ENCODE measurements around the gene TNFRSF21. TPM values are rescaled to one million over a fixed set of nuclear protein-coding genes. Genes with fewer than 3 reads are reported as not detected.
A peak's percentile ranks its signal among the peaks of the same experiment; 100 is the strongest.
"Not testable (repeated sequence)": the region's sequence is repeated elsewhere in the genome, so short reads cannot be mapped to it uniquely, and the experiment has no call there.

TNFRSF21 gene
- total RNA-seq, 2 experiments from 2014 or later = 0.27 TPM

- H3K4me3 Mint-ChIP-seq = no peak overlapping the region
- H3K36me3 Mint-ChIP-seq (ENCODE audit: low read depth) = no peaks in the 10 kb centered on the region
- H3K4me1 Mint-ChIP-seq = no peaks in the 10 kb centered on the region
- no peak overlapping the region for H3K27ac Mint-ChIP-seq
- ChIA-PET POLR2A (no interaction called here), CTCF (no interaction called here)
- DNase-seq = no peak
- H3K27me3 Mint-ChIP-seq = peaks cover 20% of the 10 kb centered on the region
- H3K9me3 Mint-ChIP-seq = no peaks in the 10 kb centered on the region
Observed at GRCh38 chr6:47342824-47343223, 33.1 kb upstream of the TNFRSF21 start.

GRCh38 chr6:47337519-47337918 is 27.8 kb upstream of the TNFRSF21 start:
- ChIA-PET CTCF (no interaction called here), POLR2A (no interaction called here)
- Mint-ChIP-seq H3K27me3 (peaks cover 28% of the 10 kb centered on the region), H3K4me3 (no peak overlapping the region), H3K27ac (no peak overlapping the region), H3K36me3 (ENCODE audit: low read depth) (no peaks in the 10 kb centered on the region), H3K4me1 (peaks cover 2% of the 10 kb centered on the region), H3K9me3 (no peaks in the 10 kb centered on the region)
- no peak for DNase-seq

GRCh38 chr6:47336334-47336733 is 26.6 kb upstream of the TNFRSF21 start:
- CTCF ChIA-PET = no interaction called here
- Mint-ChIP-seq H3K27me3 (peaks cover 39% of the 10 kb centered on the region), H3K4me3 (no peak overlapping the region), H3K36me3 (ENCODE audit: low read depth) (no peaks in the 10 kb centered on the region), H3K9me3 (no peaks in the 10 kb centered on the region), H3K27ac (no peak overlapping the region), H3K4me1 (peaks cover 2% of the 10 kb centered on the region)
- no peak for DNase-seq
- POLR2A ChIA-PET = no interaction called here

GRCh38 chr6:47335466-47335865 is 25.8 kb upstream of the TNFRSF21 start:
- DNase-seq = no peak
- Mint-ChIP-seq H3K4me3 (no peak overlapping the region), H3K27ac (no peak overlapping the region), H3K4me1 (peaks cover 2% of the 10 kb centered on the region), H3K27me3 (peaks cover 43% of the 10 kb centered on the region), H3K36me3 (ENCODE audit: low read depth) (no peaks in the 10 kb centered on the region), H3K9me3 (no peaks in the 10 kb centered on the region)
- ChIA-PET CTCF (no interaction called here), POLR2A (no interaction called here)

- Mint-ChIP-seq H3K27ac (no peak overlapping the region), H3K36me3 (ENCODE audit: low read depth) (no peaks in the 10 kb centered on the region), H3K27me3 (peaks cover 49% of the 10 kb centered on the region), H3K4me3 (no peak overlapping the region), H3K4me1 (peaks cover 3% of the 10 kb centered on the region), H3K9me3 (peaks cover 3% of the 10 kb centered on the region)
- no peak for DNase-seq
- ChIA-PET POLR2A (no interaction called here), CTCF (no interaction called here)
Observed at GRCh38 chr6:47334334-47334733, 24.6 kb upstream of the TNFRSF21 start.

GRCh38 chr6:47328606-47329005 is 18.9 kb upstream of the TNFRSF21 start:
- POLR2A ChIA-PET; H3K36me3 Mint-ChIP-seq (ENCODE audit: low read depth); H3K4me3 Mint-ChIP-seq; DNase-seq; CTCF ChIA-PET; H3K9me3 Mint-ChIP-seq: not testable (repeated sequence)
- peaks cover 19% of the 10 kb centered on the region for H3K4me1 Mint-ChIP-seq
- peak overlapping the region; percentile 65 for H3K27ac Mint-ChIP-seq
- peaks cover 52% of the 10 kb centered on the region for H3K27me3 Mint-ChIP-seq

GRCh38 chr6:47328139-47328538 is 18.4 kb upstream of the TNFRSF21 start:
- H3K36me3 Mint-ChIP-seq (ENCODE audit: low read depth); POLR2A ChIA-PET; CTCF ChIA-PET; H3K9me3 Mint-ChIP-seq: not testable (repeated sequence)
- Mint-ChIP-seq H3K4me3 (peak overlapping the region; percentile 31), H3K27me3 (peaks cover 51% of the 10 kb centered on the region), H3K4me1 (peaks cover 19% of the 10 kb centered on the region), H3K27ac (peak overlapping the region; percentile 65)
- peak; percentile 43 for DNase-seq

- Mint-ChIP-seq H3K36me3 (ENCODE audit: low read depth) (peaks cover 2% of the 10 kb centered on the region), H3K9me3 (peaks cover 3% of the 10 kb centered on the region), H3K27me3 (peaks cover 34% of the 10 kb centered on the region), H3K27ac (no peak overlapping the region), H3K4me1 (peaks cover 29% of the 10 kb centered on the region), H3K4me3 (no peak overlapping the region)
- POLR2A ChIA-PET = no interaction called here
- CTCF ChIA-PET = interaction anchor here (0.5 kb wide), 1 partner anchor 71 kb away, joined by 3 read pairs; no protein-coding TSS in a partner anchor
- no peak for DNase-seq
Observed at GRCh38 chr6:47323887-47324286, 14.2 kb upstream of the TNFRSF21 start.

GRCh38 chr6:47323321-47323720 is 13.6 kb upstream of the TNFRSF21 start:
- Mint-ChIP-seq H3K36me3 (ENCODE audit: low read depth) (peaks cover 2% of the 10 kb centered on the region), H3K9me3 (peaks cover 3% of the 10 kb centered on the region), H3K4me1 (peaks cover 23% of the 10 kb centered on the region), H3K4me3 (no peak overlapping the region), H3K27me3 (peaks cover 36% of the 10 kb centered on the region), H3K27ac (no peak overlapping the region)
- ChIA-PET POLR2A (no interaction called here), CTCF (no interaction called here)
- DNase-seq = no peak

- peak; percentile 36 for DNase-seq
- ChIA-PET POLR2A (no interaction called here), CTCF (no interaction called here)
- Mint-ChIP-seq H3K27me3 (peaks cover 43% of the 10 kb centered on the region), H3K4me3 (no peak overlapping the region), H3K9me3 (peaks cover 3% of the 10 kb centered on the region), H3K36me3 (ENCODE audit: low read depth) (peaks cover 2% of the 10 kb centered on the region), H3K4me1 (peaks cover 15% of the 10 kb centered on the region), H3K27ac (peak overlapping the region; percentile 73)
Observed at GRCh38 chr6:47321577-47321976, 11.9 kb upstream of the TNFRSF21 start.

GRCh38 chr6:47319867-47320266 is 10.2 kb upstream of the TNFRSF21 start:
- Mint-ChIP-seq H3K27ac (no peak overlapping the region), H3K9me3 (peaks cover 3% of the 10 kb centered on the region), H3K36me3 (ENCODE audit: low read depth) (peaks cover 2% of the 10 kb centered on the region), H3K4me1 (peaks cover 15% of the 10 kb centered on the region), H3K27me3 (peaks cover 34% of the 10 kb centered on the region), H3K4me3 (no peak overlapping the region)
- POLR2A ChIA-PET = no interaction called here
- DNase-seq = no peak
- CTCF ChIA-PET = no interaction called here

GRCh38 chr6:47319382-47319781 is 9.7 kb upstream of the TNFRSF21 start:
- peaks cover 2% of the 10 kb centered on the region for H3K36me3 Mint-ChIP-seq (ENCODE audit: low read depth)
- peaks cover 3% of the 10 kb centered on the region for H3K9me3 Mint-ChIP-seq

GRCh38 chr6:47318236-47318989 is 8.7 kb upstream of the TNFRSF21 start:
- H3K27ac Mint-ChIP-seq = no peak overlapping the region
- ChIA-PET POLR2A (no interaction called here), CTCF (no interaction called here)
- peaks cover 15% of the 10 kb centered on the region for H3K4me1 Mint-ChIP-seq
- DNase-seq = no peak
- H3K4me3 Mint-ChIP-seq = no peak overlapping the region
- H3K27me3 Mint-ChIP-seq = peaks cover 36% of the 10 kb centered on the region
- H3K36me3 Mint-ChIP-seq (ENCODE audit: low read depth) = peaks cover 2% of the 10 kb centered on the region
- H3K9me3 Mint-ChIP-seq = peaks cover 3% of the 10 kb centered on the region

More at GRCh38 chr6:47319382-47319781, 9.7 kb upstream of the TNFRSF21 start:
- H3K27me3 Mint-ChIP-seq = peaks cover 37% of the 10 kb centered on the region
- no peak overlapping the region for H3K27ac Mint-ChIP-seq
- no peak overlapping the region for H3K4me3 Mint-ChIP-seq
- no peak for DNase-seq
- H3K4me1 Mint-ChIP-seq = peaks cover 15% of the 10 kb centered on the region
- ChIA-PET CTCF (no interaction called here), POLR2A (no interaction called here)

- DNase-seq; CTCF ChIA-PET; H3K27ac Mint-ChIP-seq; POLR2A ChIA-PET; H3K4me3 Mint-ChIP-seq; H3K36me3 Mint-ChIP-seq (ENCODE audit: low read depth); H3K4me1 Mint-ChIP-seq; H3K9me3 Mint-ChIP-seq: not testable (repeated sequence)
- H3K27me3 Mint-ChIP-seq = peaks cover 51% of the 10 kb centered on the region
Observed at GRCh38 chr6:47315181-47315580, 5.5 kb upstream of the TNFRSF21 start.

Data from activated CD4-positive, alpha-beta T cell treated with anti-CD3 and anti-CD28 coated beads, Interleukin-2, amount 10 ng/mL, durations not matched to agents 7 days and 5 days (primary cell).